ENCODE measurements around the gene C9orf43.

DNA sequence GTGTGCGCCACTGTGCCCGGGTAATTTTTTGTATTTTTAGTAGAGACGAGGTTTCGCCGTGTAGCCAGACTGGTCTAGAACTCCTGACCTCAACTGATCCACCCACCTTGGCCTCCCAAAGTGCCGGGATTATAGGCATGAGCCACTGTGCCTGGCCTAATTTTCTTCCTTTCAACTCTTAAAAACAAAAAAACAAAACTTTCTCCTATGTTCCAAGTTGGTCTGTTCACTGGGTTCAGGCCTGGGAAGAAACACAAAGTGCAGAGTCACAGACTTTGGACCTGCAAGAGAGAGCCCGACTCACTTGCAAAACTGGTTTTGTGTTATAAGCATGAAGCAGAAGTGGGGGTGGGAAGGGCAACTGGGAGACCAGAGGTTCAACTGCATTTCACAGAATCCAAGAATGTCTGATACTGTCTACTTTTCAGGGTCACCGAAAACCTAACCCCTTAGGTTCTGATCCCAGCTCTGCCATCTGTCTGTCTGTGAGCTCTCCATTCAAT, 28.6 kb upstream of the C9orf43 start:
- TF ChIP-seq, protein P1, sequence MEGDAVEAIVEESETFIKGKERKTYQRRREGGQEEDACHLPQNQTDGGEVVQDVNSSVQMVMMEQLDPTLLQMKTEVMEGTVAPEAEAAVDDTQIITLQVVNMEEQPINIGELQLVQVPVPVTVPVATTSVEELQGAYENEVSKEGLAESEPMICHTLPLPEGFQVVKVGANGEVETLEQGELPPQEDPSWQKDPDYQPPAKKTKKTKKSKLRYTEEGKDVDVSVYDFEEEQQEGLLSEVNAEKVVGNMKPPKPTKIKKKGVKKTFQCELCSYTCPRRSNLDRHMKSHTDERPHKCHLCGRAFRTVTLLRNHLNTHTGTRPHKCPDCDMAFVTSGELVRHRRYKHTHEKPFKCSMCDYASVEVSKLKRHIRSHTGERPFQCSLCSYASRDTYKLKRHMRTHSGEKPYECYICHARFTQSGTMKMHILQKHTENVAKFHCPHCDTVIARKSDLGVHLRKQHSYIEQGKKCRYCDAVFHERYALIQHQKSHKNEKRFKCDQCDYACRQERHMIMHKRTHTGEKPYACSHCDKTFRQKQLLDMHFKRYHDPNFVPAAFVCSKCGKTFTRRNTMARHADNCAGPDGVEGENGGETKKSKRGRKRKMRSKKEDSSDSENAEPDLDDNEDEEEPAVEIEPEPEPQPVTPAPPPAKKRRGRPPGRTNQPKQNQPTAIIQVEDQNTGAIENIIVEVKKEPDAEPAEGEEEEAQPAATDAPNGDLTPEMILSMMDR (IDR thresholded peaks at IDR 0.05), result no peak
- no peak for TF ChIP-seq POLR2A (IDR thresholded peaks at IDR 0.05)
